RWPE2 (cell line): ENCODE measurements around the gene GJD3.

Experiments used
- ATAC-seq: fragments of 200-7000 bp; cut with Tn5 transposase; 3 replicates; pipeline ENCODE4 v1.9.1; 2021; ENCODE audit warnings: low read depth
- DNase-seq: peaks from one replicate; pipeline ENCODE4 v3.0.0-alpha.2; 2020; ENCODE audit warnings: low spot score
- H3K27ac ChIP-seq: fragments of 450-650 bp; 2 replicates; pipeline ENCODE4 v1.5.1; 2017; ENCODE audit warnings: mild to moderate bottlenecking; ENCODE audit not compliant: poor library complexity, severe bottlenecking
- H3K27me3 ChIP-seq: fragments of 250-450 bp; sonication (Bioruptor Pico); 2 replicates; pipeline ENCODE4 v1.5.1; 2021; ENCODE audit warnings: mild to moderate bottlenecking, moderate library complexity; ENCODE audit not compliant: insufficient read depth, poor library complexity, severe bottlenecking
- H3K36me3 ChIP-seq: fragments of 250-450 bp; sonication (Bioruptor Pico); 2 replicates; pipeline ENCODE4 v1.5.1; 2020; ENCODE audit warnings: low read depth, mild to moderate bottlenecking, moderate library complexity
- H3K4me1 ChIP-seq: fragments of 250-450 bp; sonication (Bioruptor Pico); 2 replicates; pipeline ENCODE4 v1.5.1; 2021; ENCODE audit warnings: mild to moderate bottlenecking, moderate library complexity; ENCODE audit not compliant: insufficient read depth, poor library complexity, severe bottlenecking
- H3K4me3 ChIP-seq: fragments of 250-450 bp; sonication (Bioruptor Pico); 2 replicates; pipeline ENCODE4 v1.5.1; 2021; ENCODE audit warnings: mild to moderate bottlenecking, moderate library complexity; ENCODE audit not compliant: severe bottlenecking
- H3K9me3 ChIP-seq: fragments of 250-450 bp; sonication (Bioruptor Pico); 2 replicates; pipeline ENCODE4 v1.5.1; 2021; ENCODE audit warnings: mild to moderate bottlenecking, moderate library complexity; ENCODE audit not compliant: severe bottlenecking
- CTCF ChIP-seq: fragments of 450-650 bp; IDR thresholded peaks from one replicate; pipeline ENCODE4 v1.5.1; 2017; ENCODE audit warnings: mild to moderate bottlenecking, moderate library complexity; ENCODE audit not compliant: poor library complexity, severe bottlenecking

GJD3 gene

GRCh38 chr17:40345161-40345993, 19.2 kb downstream of the GJD3 start:
- H3K27me3 ChIP-seq: no peaks in the 10 kb centered on the region
- H3K4me3 ChIP-seq: peak overlapping the region; percentile 4
- no peak for TF ChIP-seq CTCF
- DNase-seq: no peak
- no peaks in the 10 kb centered on the region for H3K9me3 ChIP-seq
- ATAC-seq: peak; percentile 54
- peaks cover 24% of the 10 kb centered on the region for H3K36me3 ChIP-seq
- H3K27ac ChIP-seq: peak overlapping the region; percentile 88
- H3K4me1 ChIP-seq: peaks cover 70% of the 10 kb centered on the region

- DNase-seq (no peak), ATAC-seq (no peak)
- Histone ChIP-seq H3K9me3 (no peaks in the 10 kb centered on the region), H3K27me3 (no peaks in the 10 kb centered on the region), H3K36me3 (peaks cover 21% of the 10 kb centered on the region), H3K27ac (peak overlapping the region; percentile 88), H3K4me3 (no peak overlapping the region), H3K4me1 (peaks cover 63% of the 10 kb centered on the region)
- no peak for TF ChIP-seq CTCF
These were observed 19.9 kb downstream of the GJD3 start for GRCh38 chr17:40344421-40345160.

- H3K4me1 ChIP-seq: peaks cover 51% of the 10 kb centered on the region
- H3K9me3 ChIP-seq: no peaks in the 10 kb centered on the region
- ATAC-seq (no peak), DNase-seq (no peak)
- peak overlapping the region; percentile 88 for H3K27ac ChIP-seq
- no peak for TF ChIP-seq CTCF
- H3K27me3 ChIP-seq: no peaks in the 10 kb centered on the region
- H3K36me3 ChIP-seq: peaks cover 13% of the 10 kb centered on the region
- no peak overlapping the region for H3K4me3 ChIP-seq
These were observed 21.1 kb downstream of the GJD3 start for GRCh38 chr17:40343219-40344119.

GRCh38 chr17:40342504-40343218, 21.9 kb downstream of the GJD3 start:
- peaks cover 43% of the 10 kb centered on the region for H3K4me1 ChIP-seq
- DNase-seq (no peak), ATAC-seq (no peak)
- peak overlapping the region; percentile 37 for H3K4me3 ChIP-seq
- H3K27me3 ChIP-seq: no peaks in the 10 kb centered on the region
- peak overlapping the region; percentile 88 for H3K27ac ChIP-seq
- no peaks in the 10 kb centered on the region for H3K9me3 ChIP-seq
- TF ChIP-seq CTCF: no peak
- peaks cover 7% of the 10 kb centered on the region; the same call in 1 of the 2 replicates for H3K36me3 ChIP-seq
